Astrocyte of the spinal cord (primary cell): ENCODE measurements around the gene PTPN12.
"Not testable (repeated sequence)": the region's sequence is repeated elsewhere in the genome, so short reads cannot be mapped to it uniquely, and the experiment has no call there.

Experiments used
- DNase-seq: peaks from one replicate; pipeline ENCODE4 v3.0.0; 2011; ENCODE audit warnings: low read depth, low spot score
- H3K4me3 ChIP-seq: 2 replicates; pipeline ENCODE4 v1.5.1; 2011; ENCODE audit warnings: low read depth, mild to moderate bottlenecking, low read length, moderate library complexity
- in situ Hi-C: cut with HindIII; loops from 2 replicates; pipeline ENCODE4 v1.10.0; 2017; ENCODE audit warnings: low sequenced_read_pairs
- TF ChIP-seq, protein P1 (sequence below): IDR thresholded peaks from 2 replicates; pipeline ENCODE4 v1.5.1; 2012; ENCODE audit warnings: low read depth, mild to moderate bottlenecking, low read length, inconsistent platforms

Gene PTPN12

DNA sequence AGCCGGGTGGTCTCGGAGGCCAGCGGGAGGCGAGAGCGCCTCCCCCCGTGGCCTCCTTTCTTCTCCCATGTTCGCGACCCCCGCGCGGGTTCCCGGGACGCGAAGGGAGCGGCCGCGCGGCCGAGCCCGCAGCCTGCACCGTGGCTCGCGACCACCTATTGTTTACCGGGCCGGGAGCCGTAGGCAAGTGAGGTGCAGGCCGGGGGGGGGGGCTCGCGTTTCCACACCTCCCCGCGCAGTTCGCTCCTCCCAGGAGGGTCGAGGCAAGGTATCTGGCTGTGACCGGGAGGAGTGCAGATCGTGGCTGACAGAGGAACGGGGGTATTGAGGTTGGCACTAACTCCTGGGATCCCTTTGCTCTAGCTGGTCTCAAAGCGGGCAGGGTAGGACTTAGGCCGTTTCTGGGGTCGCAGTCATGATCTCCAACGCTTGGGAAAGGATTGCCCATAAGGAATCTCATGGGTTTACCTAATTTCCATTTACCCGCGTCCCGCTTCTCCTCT, 734 bp downstream of the PTPN12 start:
- peak overlapping the region; percentile 64 for H3K4me3 ChIP-seq
- peak; percentile 47 for DNase-seq
- in situ Hi-C loops = no loop called here
- TF ChIP-seq, protein P1, sequence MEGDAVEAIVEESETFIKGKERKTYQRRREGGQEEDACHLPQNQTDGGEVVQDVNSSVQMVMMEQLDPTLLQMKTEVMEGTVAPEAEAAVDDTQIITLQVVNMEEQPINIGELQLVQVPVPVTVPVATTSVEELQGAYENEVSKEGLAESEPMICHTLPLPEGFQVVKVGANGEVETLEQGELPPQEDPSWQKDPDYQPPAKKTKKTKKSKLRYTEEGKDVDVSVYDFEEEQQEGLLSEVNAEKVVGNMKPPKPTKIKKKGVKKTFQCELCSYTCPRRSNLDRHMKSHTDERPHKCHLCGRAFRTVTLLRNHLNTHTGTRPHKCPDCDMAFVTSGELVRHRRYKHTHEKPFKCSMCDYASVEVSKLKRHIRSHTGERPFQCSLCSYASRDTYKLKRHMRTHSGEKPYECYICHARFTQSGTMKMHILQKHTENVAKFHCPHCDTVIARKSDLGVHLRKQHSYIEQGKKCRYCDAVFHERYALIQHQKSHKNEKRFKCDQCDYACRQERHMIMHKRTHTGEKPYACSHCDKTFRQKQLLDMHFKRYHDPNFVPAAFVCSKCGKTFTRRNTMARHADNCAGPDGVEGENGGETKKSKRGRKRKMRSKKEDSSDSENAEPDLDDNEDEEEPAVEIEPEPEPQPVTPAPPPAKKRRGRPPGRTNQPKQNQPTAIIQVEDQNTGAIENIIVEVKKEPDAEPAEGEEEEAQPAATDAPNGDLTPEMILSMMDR = no peak

DNA sequence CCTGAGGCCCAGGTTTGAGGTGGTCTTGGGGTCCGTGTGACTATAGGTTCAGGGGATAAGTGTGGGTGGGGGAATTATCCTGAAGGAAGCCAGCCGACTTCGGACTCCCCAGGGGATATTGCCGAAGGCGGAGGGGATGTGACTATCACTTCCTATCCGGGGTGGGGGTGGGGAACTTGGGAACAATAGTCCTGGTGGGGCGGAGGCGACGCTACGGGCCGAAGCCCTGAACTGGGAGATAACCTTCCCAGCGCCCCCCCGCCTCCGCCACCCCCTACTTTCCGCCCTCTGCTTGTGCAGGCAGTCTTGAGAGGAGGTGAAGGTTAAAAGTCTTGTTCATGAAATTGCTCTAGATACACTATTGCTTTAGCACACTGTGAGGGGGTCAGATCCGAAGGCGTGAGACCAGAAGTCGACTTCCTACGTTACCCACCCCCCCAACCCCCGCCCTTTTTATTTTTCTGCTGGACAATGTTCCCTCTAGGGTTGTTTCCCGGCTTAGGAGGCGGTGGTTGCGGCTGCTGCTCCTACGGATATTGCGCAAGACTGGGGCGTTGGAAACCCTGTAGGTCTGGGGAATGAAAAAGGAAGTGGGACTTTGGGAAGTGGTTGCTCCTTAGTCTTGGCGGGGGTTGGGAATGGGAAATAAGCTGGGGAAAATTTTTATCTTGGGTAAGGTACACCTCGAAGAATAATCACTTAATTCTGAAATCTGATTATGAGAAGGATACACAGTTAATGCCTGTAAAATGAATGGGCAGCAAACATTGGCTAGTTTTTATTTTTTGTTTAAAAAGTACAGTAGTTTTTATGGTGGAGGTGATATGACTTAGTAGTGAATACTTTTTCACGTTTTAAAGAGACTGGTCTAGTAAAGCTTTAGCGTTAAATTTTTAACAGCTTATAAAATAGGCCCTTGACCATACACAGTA, 1.5 kb downstream of the PTPN12 start:
- H3K4me3 ChIP-seq = peak overlapping the region; percentile 64
- in situ Hi-C loops = no loop called here
- peak; percentile 93 for DNase-seq
- TF ChIP-seq, protein P1 = no peak

DNA sequence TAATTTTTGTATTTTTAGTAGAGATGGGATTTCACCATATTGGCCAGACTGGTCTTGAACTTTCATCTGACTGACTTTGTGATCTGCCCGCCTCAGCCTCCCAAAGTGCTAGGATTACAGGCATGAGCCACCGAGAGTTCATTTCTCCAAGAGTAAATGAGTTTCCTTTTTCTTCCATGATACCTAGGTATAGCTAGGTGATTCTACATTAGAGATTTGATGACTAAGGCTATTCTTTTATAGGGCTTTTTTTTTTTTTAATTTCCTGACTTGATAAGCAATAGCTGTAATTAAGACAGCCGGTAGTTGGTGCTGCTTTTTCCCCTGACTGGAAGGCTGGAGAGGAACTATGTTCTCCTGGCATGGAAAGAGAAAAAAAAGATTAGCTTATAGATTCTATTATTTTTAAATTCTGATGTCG, 3.3 kb downstream of the PTPN12 start:
- DNase-seq = no peak
- in situ Hi-C loops = no loop called here
- no peak overlapping the region for H3K4me3 ChIP-seq
- TF ChIP-seq, protein P1 = no peak

GRCh38 chr7:77540993-77541392, 3.9 kb downstream of the PTPN12 start:
- in situ Hi-C loops = not testable (repeated sequence)

GRCh38 chr7:77542409-77542808, 5.3 kb downstream of the PTPN12 start:
- TF ChIP-seq, protein P1 = no peak

More at GRCh38 chr7:77540993-77541392, 3.9 kb downstream of the PTPN12 start:
- not testable (repeated sequence) for DNase-seq, H3K4me3 ChIP-seq

DNA sequence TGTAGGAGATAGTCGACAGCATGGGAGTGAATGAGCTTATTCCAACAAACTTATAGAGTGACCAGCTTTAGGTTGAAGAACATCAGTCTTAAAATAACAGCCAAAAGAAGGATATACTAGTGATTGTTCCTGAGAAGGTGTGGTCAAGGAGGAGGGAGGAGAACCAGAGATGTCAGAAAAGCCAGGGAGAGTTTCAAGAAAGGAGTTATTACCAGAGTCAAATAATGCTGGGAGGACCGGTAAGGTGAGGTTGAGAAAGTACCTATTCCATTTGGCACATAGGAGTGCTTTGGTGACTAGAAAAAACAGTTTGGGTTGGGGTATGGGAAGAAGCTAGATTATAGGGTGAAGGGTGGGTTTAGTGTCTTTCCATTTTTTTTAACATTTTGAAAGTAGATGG, 5.8 kb downstream of the PTPN12 start:
- DNase-seq = no peak
- TF ChIP-seq, protein P1 = no peak
- H3K4me3 ChIP-seq = no peak overlapping the region
- in situ Hi-C loops = no loop called here

More at GRCh38 chr7:77542409-77542808, 5.3 kb downstream of the PTPN12 start:
- DNase-seq = no peak
- in situ Hi-C loops = no loop called here
- no peak overlapping the region for H3K4me3 ChIP-seq

GRCh38 chr7:77543910-77544309, 6.8 kb downstream of the PTPN12 start:
- DNase-seq = no peak
- in situ Hi-C loops = no loop called here
- H3K4me3 ChIP-seq = no peak overlapping the region
- TF ChIP-seq, protein P1 = no peak
